Smooth muscle cell (in vitro differentiated cells): ENCODE data around the gene ZRANB1. TPM values are rescaled to one million over a fixed set of nuclear protein-coding genes. Genes with fewer than 3 reads are reported as not detected.

Experiments used
- DNase-seq: peaks from one replicate; lab custom pipeline; 2025; ENCODE audit not compliant: unreplicated experiment; lab: John Stamatoyannopoulos, UW
- H2AFZ ChIP-seq: fragments of 200-600 bp; sonication (generic); 2 replicates; pipeline ENCODE4 v1.6.0; 2016; ENCODE audit warnings: antibody characterized with exemption, low read depth, mild to moderate bottlenecking
- H3F3A ChIP-seq: fragments of 200-600 bp; sonication (generic); 2 replicates; pipeline ENCODE4 v1.6.0; 2017; ENCODE audit warnings: antibody characterized with exemption, low read depth
- H3K27ac ChIP-seq: fragments of 200-600 bp; sonication (generic); 2 replicates; pipeline ENCODE4 v1.5.1; 2016; ENCODE audit warnings: low read depth, mild to moderate bottlenecking
- H3K27me3 ChIP-seq: fragments of 200-600 bp; sonication (generic); 2 replicates; pipeline ENCODE4 v1.6.1; 2016; ENCODE audit warnings: low read depth, mild to moderate bottlenecking
- H3K36me3 ChIP-seq: fragments of 200-600 bp; sonication (generic); 2 replicates; pipeline ENCODE4 v1.5.1; 2016; ENCODE audit warnings: low read depth
- H3K4me1 ChIP-seq: fragments of 200-600 bp; sonication (generic); 2 replicates; pipeline ENCODE4 v1.5.1; 2016; ENCODE audit warnings: low read depth
- H3K4me2 ChIP-seq: fragments of 200-600 bp; sonication (generic); 2 replicates; pipeline ENCODE4 v1.6.0; 2016; ENCODE audit warnings: mild to moderate bottlenecking
- H3K4me3 ChIP-seq: fragments of 200-600 bp; sonication (generic); 2 replicates; pipeline ENCODE4 v1.5.1; 2016; ENCODE audit warnings: mild to moderate bottlenecking
- H3K79me2 ChIP-seq: fragments of 200-600 bp; sonication (generic); 2 replicates; pipeline ENCODE4 v1.6.0; 2016; ENCODE audit warnings: low read depth, mild to moderate bottlenecking
- H3K9ac ChIP-seq: fragments of 200-600 bp; sonication (generic); 2 replicates; pipeline ENCODE4 v1.6.0; 2016; ENCODE audit warnings: low read depth
- H3K9me3 ChIP-seq: fragments of 200-600 bp; sonication (generic); replicated peaks from 2 replicates; pipeline ENCODE4 v1.5.1; 2016; ENCODE audit warnings: low read depth
- H4K20me1 ChIP-seq: fragments of 200-600 bp; sonication (generic); 2 replicates; pipeline ENCODE4 v1.6.0; 2016; ENCODE audit warnings: low read depth
- WGBS: methylation state at CpG from one replicate; pipeline ENCODE4 v1.1.7; 2016; ENCODE audit warnings: low lambda C conversion rate; 5-methylcytosine and 5-hydroxymethylcytosine counted together
- polyA plus RNA-seq: library from polyadenylated mRNA; unstranded; fragments of >200 nt; fragmentation: Nextera tagmentation; extraction: Ambion mirVana; gene quantifications from 2 replicates; pipeline ENCODE4 v1.2.1, GENCODE V29; 2016
- total RNA-seq: library from RNA; depleted of rRNA; stranded (reverse); fragments of >200 nt; gene quantifications from 2 replicates; pipeline ENCODE4 v1.2.3, GENCODE V29; 2014
- TF ChIP-seq, protein P1 (sequence below): fragments of 200-600 bp; sonication (generic); IDR thresholded peaks from 2 replicates; pipeline ENCODE4 v1.5.1; 2017; ENCODE audit warnings: borderline replicate concordance, mild to moderate bottlenecking, antibody characterized with exemption; ENCODE audit not compliant: insufficient read depth, poor library complexity, severe bottlenecking

ZRANB1 gene
- total and polyA plus RNA-seq, 2 experiments from 2014 or later = 7.5 to 24.1 TPM

DNA sequence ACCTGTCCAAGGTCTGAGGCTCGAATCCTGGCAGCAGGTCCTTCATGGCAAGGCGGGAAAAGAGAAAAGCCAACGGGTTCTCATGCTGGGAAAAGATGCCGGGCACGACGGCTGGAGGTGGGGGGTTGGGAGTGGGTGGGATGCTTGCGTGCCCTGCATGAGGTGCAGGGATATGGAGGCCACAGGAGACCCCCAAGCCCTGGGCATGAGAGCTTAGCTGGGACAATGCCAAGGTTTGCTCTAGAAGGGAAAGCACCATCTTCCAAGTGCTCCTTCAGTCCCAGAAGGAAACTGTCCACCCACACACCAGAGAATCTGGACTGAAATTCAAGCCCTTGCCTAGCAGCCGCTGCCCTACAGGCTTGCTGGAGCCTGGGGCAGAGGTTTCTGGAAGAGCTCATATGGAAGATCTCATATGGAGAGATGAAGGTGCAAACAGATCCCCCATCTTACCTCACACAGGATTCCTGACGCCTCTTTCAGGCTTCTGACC, 64.3 kb downstream of the ZRANB1 start:
- H2AFZ ChIP-seq = no peak overlapping the region
- no peak overlapping the region for H3K4me2 ChIP-seq
- H3K4me1 ChIP-seq = no peaks in the 10 kb centered on the region
- H3K9ac ChIP-seq = no peak overlapping the region
- TF ChIP-seq, protein P1, sequence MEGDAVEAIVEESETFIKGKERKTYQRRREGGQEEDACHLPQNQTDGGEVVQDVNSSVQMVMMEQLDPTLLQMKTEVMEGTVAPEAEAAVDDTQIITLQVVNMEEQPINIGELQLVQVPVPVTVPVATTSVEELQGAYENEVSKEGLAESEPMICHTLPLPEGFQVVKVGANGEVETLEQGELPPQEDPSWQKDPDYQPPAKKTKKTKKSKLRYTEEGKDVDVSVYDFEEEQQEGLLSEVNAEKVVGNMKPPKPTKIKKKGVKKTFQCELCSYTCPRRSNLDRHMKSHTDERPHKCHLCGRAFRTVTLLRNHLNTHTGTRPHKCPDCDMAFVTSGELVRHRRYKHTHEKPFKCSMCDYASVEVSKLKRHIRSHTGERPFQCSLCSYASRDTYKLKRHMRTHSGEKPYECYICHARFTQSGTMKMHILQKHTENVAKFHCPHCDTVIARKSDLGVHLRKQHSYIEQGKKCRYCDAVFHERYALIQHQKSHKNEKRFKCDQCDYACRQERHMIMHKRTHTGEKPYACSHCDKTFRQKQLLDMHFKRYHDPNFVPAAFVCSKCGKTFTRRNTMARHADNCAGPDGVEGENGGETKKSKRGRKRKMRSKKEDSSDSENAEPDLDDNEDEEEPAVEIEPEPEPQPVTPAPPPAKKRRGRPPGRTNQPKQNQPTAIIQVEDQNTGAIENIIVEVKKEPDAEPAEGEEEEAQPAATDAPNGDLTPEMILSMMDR = no peak
- DNase-seq = no peak
- peaks cover 54% of the 10 kb centered on the region for H3K79me2 ChIP-seq
- no peak overlapping the region for H3K27ac ChIP-seq
- no peak overlapping the region for H3K4me3 ChIP-seq
- H3K36me3 ChIP-seq = no peaks in the 10 kb centered on the region
- no peaks in the 10 kb centered on the region for H3K9me3 ChIP-seq
- H4K20me1 ChIP-seq = peaks cover 99% of the 10 kb centered on the region
- H3F3A ChIP-seq = no peaks in the 10 kb centered on the region
- H3K27me3 ChIP-seq = no peaks in the 10 kb centered on the region
- WGBS = 83% methylated on average over 6 of the region's 9 CpGs

DNA sequence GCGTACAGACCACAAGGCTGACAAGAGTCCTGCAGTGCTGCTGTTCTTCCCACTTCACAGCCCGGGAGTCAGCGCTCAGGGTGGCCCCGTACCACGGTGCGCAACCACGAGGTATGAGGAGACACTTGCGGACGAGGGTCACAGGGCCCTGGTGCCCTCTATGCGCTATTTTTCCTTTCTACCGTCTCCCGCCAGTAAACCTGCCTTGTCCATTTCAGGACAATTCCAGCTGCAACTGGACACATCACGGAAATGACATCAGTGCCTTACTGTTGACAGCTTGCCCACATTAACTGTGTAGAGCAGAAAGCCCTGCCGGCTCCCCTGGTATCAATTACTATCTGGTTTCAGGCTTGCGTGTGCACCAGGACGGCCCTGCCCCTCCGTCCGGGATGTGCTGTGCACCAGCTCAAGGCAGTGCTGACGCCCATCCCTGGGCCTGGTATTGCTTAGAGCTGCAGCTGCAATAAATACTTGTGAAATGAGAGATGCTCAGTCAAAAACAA, 65.1 kb downstream of the ZRANB1 start:
- peaks cover 99% of the 10 kb centered on the region for H4K20me1 ChIP-seq
- 79% methylated on average over 19 of the region's 19 CpGs for WGBS
- no peaks in the 10 kb centered on the region for H3K4me1 ChIP-seq
- H3K27ac ChIP-seq = no peak overlapping the region
- H3K9ac ChIP-seq = no peak overlapping the region
- no peak for DNase-seq
- H3K27me3 ChIP-seq = no peaks in the 10 kb centered on the region
- no peak overlapping the region for H3K4me2 ChIP-seq
- H3K36me3 ChIP-seq = no peaks in the 10 kb centered on the region
- no peak overlapping the region for H2AFZ ChIP-seq
- TF ChIP-seq, protein P1 = no peak
- H3K9me3 ChIP-seq = no peaks in the 10 kb centered on the region
- peaks cover 58% of the 10 kb centered on the region for H3K79me2 ChIP-seq
- no peak overlapping the region for H3K4me3 ChIP-seq
- no peaks in the 10 kb centered on the region for H3F3A ChIP-seq

DNA sequence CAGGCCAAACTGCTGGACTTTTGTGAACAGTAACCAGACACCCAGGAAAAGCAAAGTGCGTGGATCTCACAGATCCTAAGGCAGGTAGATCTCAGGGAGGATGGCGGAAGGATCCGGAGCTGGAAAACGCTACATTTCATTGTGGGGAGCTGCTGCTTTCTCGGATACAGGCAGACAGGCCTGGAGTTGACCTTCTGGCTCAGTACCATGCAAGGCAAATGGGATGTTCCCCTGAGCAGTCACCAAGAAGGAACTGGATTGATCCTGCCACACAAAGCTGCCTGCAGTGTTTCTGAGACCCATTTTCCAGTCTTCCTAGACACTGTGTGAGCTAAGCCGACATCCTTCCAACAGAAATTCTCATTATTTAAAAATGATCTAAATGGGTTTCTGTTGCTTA, 65.5 kb downstream of the ZRANB1 start:
- no peak overlapping the region for H2AFZ ChIP-seq
- no peaks in the 10 kb centered on the region for H3F3A ChIP-seq
- H3K4me3 ChIP-seq = no peak overlapping the region
- H3K79me2 ChIP-seq = peaks cover 58% of the 10 kb centered on the region
- H3K27ac ChIP-seq = no peak overlapping the region
- peaks cover 100% of the 10 kb centered on the region for H4K20me1 ChIP-seq
- no peaks in the 10 kb centered on the region for H3K9me3 ChIP-seq
- no peaks in the 10 kb centered on the region for H3K27me3 ChIP-seq
- H3K4me2 ChIP-seq = no peak overlapping the region
- no peak for DNase-seq
- no peak overlapping the region for H3K9ac ChIP-seq
- H3K4me1 ChIP-seq = no peaks in the 10 kb centered on the region
- H3K36me3 ChIP-seq = no peaks in the 10 kb centered on the region
- TF ChIP-seq, protein P1 = no peak
- WGBS = 90% methylated on average over 6 of the region's 6 CpGs
